B cell (primary cell): ENCODE results near the gene TARP.

ENCODE experiments used
- EZH2 ChIP-seq: IDR thresholded peaks from 2 replicates; pipeline ENCODE4 v1.6.1; 2012; ENCODE audit warnings: borderline replicate concordance, low read depth, mild to moderate bottlenecking, moderate library complexity, low read length; ENCODE audit not compliant: insufficient read depth, poor library complexity, severe bottlenecking
- TF ChIP-seq, protein P1 (sequence below): fragments of 200-600 bp; IDR thresholded peaks from one replicate; pipeline ENCODE4 v1.8.0; 2022; ENCODE audit warnings: antibody characterized with exemption, mild to moderate bottlenecking

GRCh38 chr7:38215115-38215514 lies 58.3 kb downstream of the TARP start:
- TF ChIP-seq, protein P1, sequence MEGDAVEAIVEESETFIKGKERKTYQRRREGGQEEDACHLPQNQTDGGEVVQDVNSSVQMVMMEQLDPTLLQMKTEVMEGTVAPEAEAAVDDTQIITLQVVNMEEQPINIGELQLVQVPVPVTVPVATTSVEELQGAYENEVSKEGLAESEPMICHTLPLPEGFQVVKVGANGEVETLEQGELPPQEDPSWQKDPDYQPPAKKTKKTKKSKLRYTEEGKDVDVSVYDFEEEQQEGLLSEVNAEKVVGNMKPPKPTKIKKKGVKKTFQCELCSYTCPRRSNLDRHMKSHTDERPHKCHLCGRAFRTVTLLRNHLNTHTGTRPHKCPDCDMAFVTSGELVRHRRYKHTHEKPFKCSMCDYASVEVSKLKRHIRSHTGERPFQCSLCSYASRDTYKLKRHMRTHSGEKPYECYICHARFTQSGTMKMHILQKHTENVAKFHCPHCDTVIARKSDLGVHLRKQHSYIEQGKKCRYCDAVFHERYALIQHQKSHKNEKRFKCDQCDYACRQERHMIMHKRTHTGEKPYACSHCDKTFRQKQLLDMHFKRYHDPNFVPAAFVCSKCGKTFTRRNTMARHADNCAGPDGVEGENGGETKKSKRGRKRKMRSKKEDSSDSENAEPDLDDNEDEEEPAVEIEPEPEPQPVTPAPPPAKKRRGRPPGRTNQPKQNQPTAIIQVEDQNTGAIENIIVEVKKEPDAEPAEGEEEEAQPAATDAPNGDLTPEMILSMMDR = no peak
- no peak for TF ChIP-seq EZH2
